Measurements from ENCODE around the gene USP50.
A peak's percentile ranks its signal among the peaks of the same experiment; 100 is the strongest.
"Not testable (repeated sequence)": the region's sequence is repeated elsewhere in the genome, so short reads cannot be mapped to it uniquely, and the experiment has no call there.

The USP50 gene

DNA sequence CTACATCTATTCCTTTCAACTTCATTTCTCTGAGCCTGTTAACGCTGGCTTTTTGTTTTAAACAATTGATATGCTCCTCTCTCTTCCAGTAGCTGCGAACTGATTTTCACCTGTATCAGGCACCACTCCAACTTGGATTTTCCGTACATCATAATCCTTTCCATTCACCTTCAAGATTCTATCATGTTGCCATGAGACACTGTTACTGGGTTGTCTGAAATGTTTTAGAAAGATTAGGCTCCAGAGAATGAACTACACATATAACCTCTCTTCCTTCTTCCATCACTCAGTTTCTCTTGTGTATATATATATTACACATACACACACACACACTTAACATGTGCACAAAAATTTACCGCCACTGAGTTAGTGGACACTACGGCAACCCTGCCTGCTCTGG lies at the start of gene USP50:
Gene USP50 (minus strand): TSS at position 101 of the 400 bp plus-strand sequence. CDS start 141 bp downstream, outside the sequence.
- no peak for DNase-seq (ENCODE audit: low spot score)

DNA sequence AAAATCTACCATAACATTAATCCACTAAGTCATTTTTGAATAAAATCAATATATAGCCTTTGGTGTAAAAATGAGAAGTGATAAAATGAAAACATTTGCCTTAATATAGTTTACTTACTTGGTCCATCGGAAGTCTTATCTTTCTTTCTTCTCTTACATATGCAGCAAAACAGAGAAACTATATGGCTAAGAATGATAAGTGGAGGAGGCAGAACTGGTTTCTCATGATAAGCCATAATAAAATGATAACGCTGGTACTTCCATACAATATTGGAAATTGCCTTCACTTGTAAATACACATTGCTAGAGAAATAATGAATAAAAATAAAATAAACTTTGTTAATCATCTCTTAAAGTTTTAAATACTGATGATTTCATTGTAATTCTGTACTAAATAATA lies 47.8 kb upstream of the USP50 start:
- no peak for DNase-seq (ENCODE audit: low spot score)

DNA sequence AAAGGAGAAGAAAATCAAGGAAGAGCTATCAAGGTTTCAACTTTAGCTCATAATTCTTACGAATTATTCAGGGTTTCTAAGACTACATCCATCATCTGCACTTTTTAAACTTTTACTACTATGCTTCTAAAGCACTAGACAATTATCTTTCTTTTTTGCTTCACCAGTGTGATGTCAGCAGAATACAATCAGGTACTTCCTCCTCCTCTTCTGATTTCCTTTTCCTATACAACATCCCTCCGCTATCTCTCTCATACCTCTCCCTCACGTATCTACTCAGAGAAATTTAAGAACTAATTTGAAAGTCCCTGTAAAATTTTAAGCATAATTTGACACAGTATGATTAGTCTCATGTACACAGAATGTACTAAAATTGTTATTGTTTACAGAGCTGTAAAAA lies 47.3 kb upstream of the USP50 start:
- no peak for DNase-seq (ENCODE audit: low spot score)

- DNase-seq (ENCODE audit: low spot score), result no peak
Observed at GRCh38 chr15:50590288-50590687, 43.8 kb upstream of the USP50 start.

- DNase-seq (ENCODE audit: low spot score), result no peak
Observed at GRCh38 chr15:50577492-50577891, 31.0 kb upstream of the USP50 start.

DNA sequence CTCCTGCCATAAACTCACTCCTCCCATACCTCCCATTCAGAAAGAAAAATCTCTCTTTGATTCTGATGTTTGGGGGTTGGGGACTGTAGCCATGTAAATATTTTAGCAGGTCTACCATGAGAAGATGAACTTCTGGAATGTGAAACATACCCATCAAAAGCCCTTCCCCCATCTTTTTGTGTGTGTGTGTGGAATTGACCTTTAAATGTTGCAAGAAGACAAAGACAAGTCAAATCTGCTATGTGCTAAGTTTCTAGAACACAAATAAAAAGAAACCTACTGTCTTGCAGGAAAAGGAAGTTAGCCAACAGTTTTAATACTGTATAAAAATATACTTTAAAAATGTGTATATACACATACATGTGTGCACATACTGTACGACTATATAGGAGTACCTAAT lies 29.7 kb upstream of the USP50 start:
- peak; percentile 0 for DNase-seq (ENCODE audit: low spot score)

- not testable (repeated sequence) for DNase-seq (ENCODE audit: low spot score)
Observed at GRCh38 chr15:50573842-50574241, 27.4 kb upstream of the USP50 start.

DNA sequence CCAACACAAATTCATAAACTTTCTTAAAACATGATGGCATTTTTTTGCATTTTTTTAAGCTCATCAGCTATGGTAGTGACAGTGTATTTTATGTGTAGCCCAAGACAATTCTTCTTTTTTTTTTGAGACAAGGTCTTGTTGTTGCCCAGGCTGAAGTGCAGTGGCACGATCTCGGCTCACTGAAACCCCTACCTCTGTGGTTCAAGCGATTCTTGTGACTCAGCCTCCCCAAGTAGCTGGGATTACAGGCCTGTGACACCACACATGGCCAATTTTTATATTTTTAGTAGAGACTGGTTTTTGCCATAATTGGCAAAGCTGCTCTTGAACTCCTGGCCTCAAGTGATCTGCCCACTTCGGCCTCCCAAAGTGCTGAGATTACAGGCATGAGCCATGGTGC lies 17.3 kb upstream of the USP50 start:
- DNase-seq (ENCODE audit: low spot score), result no peak

- DNase-seq (ENCODE audit: low spot score), result no peak
Observed at GRCh38 chr15:50562735-50563640, 16.5 kb upstream of the USP50 start.

GRCh38 chr15:50558012-50558411 lies 11.5 kb upstream of the USP50 start:
- DNase-seq (ENCODE audit: low spot score), result no peak

DNA sequence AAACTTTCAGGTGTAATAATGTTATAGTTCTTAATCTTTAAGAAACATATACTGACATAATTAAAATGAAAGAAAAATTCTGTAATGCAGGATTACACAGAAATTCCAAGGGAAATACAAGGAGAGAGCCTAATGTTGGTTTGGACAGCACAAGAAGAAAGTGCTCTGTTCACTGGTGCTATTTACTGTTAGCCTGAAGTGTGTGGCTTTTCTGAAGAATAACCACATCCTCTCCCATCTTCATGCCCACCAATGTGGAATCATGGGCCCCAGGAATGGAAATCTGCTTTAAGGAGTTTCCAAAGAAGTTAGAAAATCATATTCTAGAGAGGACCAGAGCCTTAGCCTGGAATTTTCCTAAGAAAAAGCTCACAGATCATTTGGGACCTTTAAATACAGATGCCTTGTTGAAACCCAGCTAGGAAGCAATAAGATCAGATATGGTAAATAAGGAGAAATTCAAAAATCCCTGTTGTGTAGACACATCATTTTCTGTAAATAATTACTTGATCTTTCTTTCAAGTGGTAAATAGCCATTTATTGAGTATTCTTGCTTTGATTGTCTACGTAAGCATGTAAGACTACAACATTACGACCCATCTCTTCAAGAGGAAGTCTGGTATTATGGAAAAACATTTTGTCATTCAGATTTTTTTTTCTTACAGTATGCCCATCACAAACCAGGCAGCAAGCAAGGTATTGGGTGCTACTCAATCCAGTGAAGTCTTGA lies 10.3 kb upstream of the USP50 start:
- no peak for DNase-seq (ENCODE audit: low spot score)

GRCh38 chr15:50552238-50552637 lies 5.8 kb upstream of the USP50 start:
- DNase-seq (ENCODE audit: low spot score), result no peak

DNA sequence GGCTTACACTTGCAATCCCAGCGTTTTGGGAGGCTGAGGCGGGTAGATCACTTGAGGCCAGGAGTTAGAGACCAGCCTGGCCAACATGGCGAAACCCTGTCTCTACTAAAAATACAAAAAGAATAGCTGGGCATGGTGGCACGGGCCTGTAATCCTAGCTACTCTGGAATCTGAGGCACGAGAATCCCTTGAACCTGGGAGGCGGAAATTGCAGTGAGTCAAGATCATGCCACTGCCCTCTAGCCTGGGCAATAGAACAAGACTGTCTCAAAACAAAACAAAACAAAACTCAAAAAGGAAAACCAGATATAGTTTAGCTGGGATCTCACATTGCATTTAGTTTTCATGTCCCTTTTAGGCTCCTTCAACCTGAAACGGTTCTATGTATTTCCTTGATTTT lies 2.9 kb upstream of the USP50 start:
- no peak for DNase-seq (ENCODE audit: low spot score)

- DNase-seq (ENCODE audit: low spot score), result no peak
Observed at GRCh38 chr15:50544368-50544767, 2.1 kb downstream of the USP50 start.

- no peak for DNase-seq (ENCODE audit: low spot score)
Observed at GRCh38 chr15:50543556-50543955, 2.9 kb downstream of the USP50 start.

- no peak for DNase-seq (ENCODE audit: low spot score)
Observed at GRCh38 chr15:50542887-50543210, 3.6 kb downstream of the USP50 start.

DNA sequence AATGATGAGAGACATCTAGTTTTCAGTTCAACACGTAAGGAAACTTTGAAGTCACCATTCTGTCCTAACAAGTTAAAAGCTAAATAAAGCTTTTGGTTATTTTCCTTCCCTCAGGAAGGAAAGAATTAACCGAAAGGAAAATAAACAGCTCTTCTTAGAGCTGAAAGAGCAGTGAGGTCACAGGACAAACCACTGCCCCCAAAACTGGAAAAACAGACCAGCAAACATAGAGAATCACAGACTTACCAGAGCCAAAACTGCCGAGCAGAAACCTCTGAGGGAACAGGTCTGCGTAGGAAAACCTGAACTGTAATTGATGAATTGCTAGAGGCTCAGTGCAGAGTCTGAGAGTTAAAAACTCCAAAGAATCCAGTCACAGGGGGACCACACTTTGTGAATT lies 14.7 kb downstream of the USP50 start:
- DNase-seq (ENCODE audit: low spot score), result no peak

- no peak for DNase-seq (ENCODE audit: low spot score)
Observed at GRCh38 chr15:50531163-50531562, 15.3 kb downstream of the USP50 start.

- no peak for DNase-seq (ENCODE audit: low spot score)
Observed at GRCh38 chr15:50523851-50524251, 22.6 kb downstream of the USP50 start.

GRCh38 chr15:50519740-50520425 lies 26.6 kb downstream of the USP50 start:
- no peak for DNase-seq (ENCODE audit: low spot score)

DNA sequence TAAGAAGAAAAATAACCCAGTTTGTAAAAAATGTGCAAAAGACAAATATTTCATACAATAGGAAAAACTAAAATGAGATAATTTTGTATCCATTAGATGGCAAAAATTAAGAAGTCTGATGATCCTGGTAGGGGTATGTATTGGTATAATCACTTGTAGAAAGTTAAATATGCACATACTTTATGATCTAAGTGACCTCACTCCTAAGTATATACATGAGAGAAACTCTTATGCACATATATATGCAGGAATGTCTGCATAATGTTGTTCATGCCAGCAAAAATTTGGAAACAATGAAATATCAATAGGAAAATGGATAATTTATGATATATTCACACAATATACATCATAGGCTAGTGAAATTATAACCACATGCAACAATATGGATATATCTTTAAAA lies 33.5 kb downstream of the USP50 start:
- no peak for DNase-seq (ENCODE audit: low spot score)

GRCh38 chr15:50506121-50506520 lies 40.3 kb downstream of the USP50 start:
- DNase-seq (ENCODE audit: low spot score), result no peak

- DNase-seq (ENCODE audit: low spot score), result not testable (repeated sequence)
Observed at GRCh38 chr15:50505656-50506055, 40.8 kb downstream of the USP50 start.

All from COLO829 (cell line).